ENCODE measurements around the gene CARMIL1. TPM values are rescaled to one million over a fixed set of nuclear protein-coding genes. Genes with fewer than 3 reads are reported as not detected.

The CARMIL1 gene
- total RNA-seq, 2 donors from 2014 or later, result 10.8 to 11.3 TPM

- intact Hi-C loops (cut with DNase I), result no loop called here
- DNase-seq (no peak), ATAC-seq (no peak)
Observed at GRCh38 chr6:25301362-25301761, 22.2 kb downstream of the CARMIL1 start.

- intact Hi-C loops (cut with DNase I), result no loop called here
- no peak for ATAC-seq
- DNase-seq, result no peak
Observed at GRCh38 chr6:25302151-25302550, 23.0 kb downstream of the CARMIL1 start.

- intact Hi-C loops (cut with DNase I), result no loop called here
- DNase-seq, result no peak
Observed at GRCh38 chr6:25302677-25303128, 23.5 kb downstream of the CARMIL1 start.

GRCh38 chr6:25303254-25303653 lies 24.1 kb downstream of the CARMIL1 start:
- intact Hi-C loops (cut with DNase I), result no loop called here
- DNase-seq (no peak), ATAC-seq (no peak)

More at GRCh38 chr6:25302677-25303128, 23.5 kb downstream of the CARMIL1 start:
- peak; percentile 42 to 96 for ATAC-seq

GRCh38 chr6:25306379-25306778 lies 27.2 kb downstream of the CARMIL1 start:
- DNase-seq (no peak), ATAC-seq (no peak)
- intact Hi-C loops (cut with DNase I), result no loop called here

DNA sequence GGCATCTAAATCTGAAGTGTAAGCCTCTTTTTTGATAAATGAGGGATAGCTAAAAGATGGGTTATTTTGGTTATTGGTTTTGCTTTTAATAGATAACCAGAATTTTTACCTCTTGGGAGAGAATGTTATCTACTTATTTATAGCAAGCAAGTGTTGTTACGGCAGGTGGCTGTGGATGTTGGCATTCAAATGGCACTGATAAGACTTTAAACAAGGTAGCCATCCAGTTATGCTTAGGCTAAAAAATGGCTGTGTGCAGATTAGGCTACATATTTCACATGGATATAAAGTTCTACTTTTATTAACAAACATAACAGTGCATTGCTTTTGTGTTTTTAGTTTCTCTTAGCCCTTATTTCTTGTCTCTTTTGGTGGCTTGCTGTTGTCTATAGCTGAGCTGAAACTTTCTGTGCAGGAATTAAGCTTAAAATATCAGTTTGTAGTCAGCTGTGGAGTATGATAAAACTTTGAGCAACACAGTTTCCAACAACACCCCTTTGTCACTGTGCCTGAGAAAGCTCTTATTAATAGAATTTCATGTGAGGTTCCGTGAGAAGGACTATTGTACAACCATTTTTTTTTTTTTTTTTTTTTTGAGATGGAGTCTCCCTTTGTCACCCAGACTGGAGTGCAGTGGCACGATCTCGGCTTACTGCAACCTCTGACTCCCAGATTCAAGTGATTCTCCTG lies 28.8 kb downstream of the CARMIL1 start:
- no peak for DNase-seq
- intact Hi-C loops (cut with DNase I), result no loop called here
- ATAC-seq, result peak in 1 of 2 donors; percentile 32

GRCh38 chr6:25309886-25310285 lies 30.7 kb downstream of the CARMIL1 start:
- DNase-seq, result no peak
- no peak for ATAC-seq
- intact Hi-C loops (cut with DNase I), result no loop called here

- intact Hi-C loops (cut with DNase I), result no loop called here
- DNase-seq (no peak), ATAC-seq (peak; percentile 32 to 67)
Observed at GRCh38 chr6:25311331-25311840, 32.2 kb downstream of the CARMIL1 start.

- intact Hi-C loops (cut with DNase I), result no loop called here
- peak; percentile 62 to 77 for ATAC-seq
- DNase-seq, result no peak
Observed at GRCh38 chr6:25312034-25312620, 33.0 kb downstream of the CARMIL1 start.

GRCh38 chr6:25312703-25313102 lies 33.5 kb downstream of the CARMIL1 start:
- ATAC-seq (peak in 1 of 2 donors; percentile 78), DNase-seq (no peak)
- intact Hi-C loops (cut with DNase I), result no loop called here

DNA sequence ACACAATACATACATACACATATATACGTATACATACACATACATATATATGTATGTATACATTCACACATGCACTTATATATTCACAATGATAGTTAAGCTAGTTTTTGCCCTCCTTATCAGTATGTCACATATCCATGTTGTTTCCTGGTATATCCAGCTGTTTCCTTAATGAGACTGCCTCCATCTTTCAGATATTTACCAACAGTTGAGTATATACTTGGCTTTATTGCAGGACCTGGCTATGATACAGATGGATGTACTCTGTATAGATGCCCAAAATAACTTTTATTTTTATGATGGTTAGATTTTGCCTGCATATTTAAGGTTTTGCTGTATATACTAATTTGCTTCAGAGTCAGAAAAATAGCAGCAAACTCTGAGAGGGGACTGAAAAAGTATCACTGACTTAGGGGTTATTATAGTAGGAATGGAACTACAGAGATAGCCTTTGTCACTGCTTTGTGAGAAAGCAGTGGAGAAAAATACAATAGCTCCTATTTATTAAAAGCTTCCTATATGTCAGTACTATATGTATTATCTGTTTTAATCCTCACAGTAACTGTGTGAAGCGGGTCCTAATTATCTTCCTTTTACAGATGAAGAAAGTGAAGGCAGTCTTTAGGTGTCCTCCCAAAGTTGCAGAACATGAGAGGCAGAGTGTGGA lies 35.5 kb downstream of the CARMIL1 start:
- ATAC-seq, result no peak
- intact Hi-C loops (cut with DNase I), result no loop called here
- no peak for DNase-seq

DNA sequence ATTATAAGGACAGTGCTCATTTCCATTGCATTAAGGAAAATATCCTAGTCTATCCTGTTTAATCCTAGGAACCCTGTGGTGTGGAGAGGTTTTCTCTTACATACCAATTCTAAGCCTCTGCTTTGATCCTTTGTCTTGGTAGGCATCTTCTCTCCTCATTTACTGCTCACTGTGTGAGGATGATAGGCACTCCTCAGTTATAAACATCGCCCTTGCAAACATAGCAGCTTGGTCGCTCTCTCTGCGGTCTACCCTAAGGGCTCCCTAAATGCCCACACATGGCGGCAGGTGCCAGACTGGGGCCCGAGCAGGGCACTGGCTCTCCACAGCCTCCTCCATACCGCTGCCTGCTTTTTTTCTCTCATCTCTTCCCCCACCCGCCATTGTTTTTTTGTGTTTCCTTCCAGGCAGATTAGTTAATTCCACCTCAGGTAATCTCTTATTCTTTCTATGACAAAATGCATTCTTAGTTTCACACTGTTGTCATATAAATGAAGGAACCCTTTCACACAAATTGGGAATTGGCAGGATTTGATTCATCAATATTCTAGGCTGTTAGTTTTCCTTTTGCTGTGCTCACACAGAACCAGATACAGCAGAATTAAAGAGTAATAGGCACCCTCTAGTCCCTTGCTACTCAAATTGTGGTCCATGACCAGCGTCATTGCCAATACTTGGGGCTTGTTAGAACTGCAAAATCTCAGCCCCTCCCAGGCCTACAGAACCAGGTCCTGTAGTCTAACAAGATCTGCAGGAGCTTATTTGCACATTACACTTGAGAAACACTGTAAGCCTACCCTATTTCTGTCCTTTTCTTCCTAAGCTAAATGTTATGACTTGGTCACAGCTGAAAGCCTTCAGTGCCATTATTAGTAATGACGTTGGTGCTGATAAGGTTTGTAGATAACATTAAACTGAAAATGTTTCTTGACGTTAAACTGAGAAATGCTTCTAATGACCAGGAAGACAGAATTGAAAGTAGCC lies 36.3 kb downstream of the CARMIL1 start:
- intact Hi-C loops (cut with DNase I), result no loop called here
- DNase-seq, result no peak
- no peak for ATAC-seq

GRCh38 chr6:25316626-25317025 lies 37.5 kb downstream of the CARMIL1 start:
- no peak for DNase-seq
- intact Hi-C loops (cut with DNase I), result no loop called here
- no peak for ATAC-seq

DNA sequence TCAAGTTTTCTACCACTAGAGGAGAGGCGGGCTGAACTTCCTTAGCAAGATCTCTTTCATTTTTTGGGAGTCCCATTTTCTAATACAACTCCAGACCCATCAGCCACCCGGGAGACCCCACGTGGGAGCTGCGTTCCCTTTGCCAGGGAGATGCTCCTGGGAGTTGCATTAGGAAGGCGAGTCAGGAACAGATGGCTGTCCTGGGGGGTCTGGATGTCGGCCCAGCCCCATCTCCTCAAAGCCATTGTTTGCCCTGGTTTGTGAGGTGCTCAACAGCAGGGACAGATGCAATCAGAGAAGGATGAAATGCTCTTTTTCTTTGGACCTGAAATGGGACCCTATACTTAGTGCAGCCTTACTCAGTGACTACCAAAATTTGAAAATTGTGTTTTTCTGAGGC lies 39.4 kb downstream of the CARMIL1 start:
- intact Hi-C loops (cut with DNase I), result no loop called here
- ATAC-seq, result no peak
- no peak for DNase-seq

- intact Hi-C loops (cut with DNase I), result no loop called here
- ATAC-seq (no peak), DNase-seq (no peak)
Observed at GRCh38 chr6:25320459-25320858, 41.3 kb downstream of the CARMIL1 start.

DNA sequence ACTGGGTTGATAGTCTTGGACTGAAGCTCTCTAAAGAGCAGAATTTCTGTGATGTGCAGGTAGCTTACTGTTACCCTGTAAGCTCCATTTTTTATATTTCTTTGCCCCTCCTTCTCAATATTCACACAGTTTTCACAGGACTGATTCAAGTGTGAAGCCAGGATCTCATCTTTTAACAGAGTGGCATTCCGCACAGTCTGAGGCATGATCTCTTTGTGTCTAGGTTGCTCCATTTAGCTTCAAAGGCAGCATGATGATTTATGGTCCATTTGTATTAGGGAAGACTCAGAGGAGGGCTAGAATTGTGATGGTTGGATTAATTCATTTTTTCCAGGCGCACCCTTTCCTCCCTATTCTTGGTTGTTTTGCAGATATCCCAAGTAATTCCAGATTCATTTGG lies 43.5 kb downstream of the CARMIL1 start:
- intact Hi-C loops (cut with DNase I), result no loop called here
- no peak for ATAC-seq

GRCh38 chr6:25324066-25324762 lies 45.0 kb downstream of the CARMIL1 start:
- no peak for ATAC-seq
- intact Hi-C loops (cut with DNase I), result no loop called here
- no peak for DNase-seq

More for the DNA sequence above, 43.5 kb downstream of the CARMIL1 start:
- no peak for DNase-seq

GRCh38 chr6:25326126-25326525 lies 47.0 kb downstream of the CARMIL1 start:
- ATAC-seq, result peak in 1 of 2 donors; percentile 26
- no peak for DNase-seq
- intact Hi-C loops (cut with DNase I), result no loop called here

Measured in left cardiac atrium (tissue), 4 donors.